Breast epithelium (tissue), 3 donors: ENCODE measurements around the gene IST1.

Experiments used
- CTCF ChIP-seq, 3 donors: fragments of 450-650 bp; IDR thresholded peaks; one replicate each; pipeline ENCODE4 v1.5.1; 2016 to 2017; ENCODE audit warnings: antibody characterized with exemption in 3 of 3, mild to moderate bottlenecking in 3 of 3, moderate library complexity in 3 of 3
- POLR2A ChIP-seq: fragments of 450-650 bp; IDR thresholded peaks from one replicate; pipeline ENCODE4 v1.6.1; 2016; ENCODE audit warnings: antibody characterized with exemption, mild to moderate bottlenecking, moderate library complexity

- TF ChIP-seq CTCF (IDR thresholded peaks at IDR 0.05): no peak
- no peak for TF ChIP-seq POLR2A
These were observed 491 bp downstream of the IST1 start for GRCh38 chr16:71895679-71896365.
